Inferior parietal cortex (tissue), 1 donor: ENCODE data around the gene ERN2.
"Not testable (repeated sequence)": the region's sequence is repeated elsewhere in the genome, so short reads cannot be mapped to it uniquely, and the experiment has no call there.

Experiments
- DNase-seq: peaks from one replicate; pipeline ENCODE4 v3.0.0-alpha.2; 2016; ENCODE audit errors: extremely low spot score

Gene ERN2

DNA sequence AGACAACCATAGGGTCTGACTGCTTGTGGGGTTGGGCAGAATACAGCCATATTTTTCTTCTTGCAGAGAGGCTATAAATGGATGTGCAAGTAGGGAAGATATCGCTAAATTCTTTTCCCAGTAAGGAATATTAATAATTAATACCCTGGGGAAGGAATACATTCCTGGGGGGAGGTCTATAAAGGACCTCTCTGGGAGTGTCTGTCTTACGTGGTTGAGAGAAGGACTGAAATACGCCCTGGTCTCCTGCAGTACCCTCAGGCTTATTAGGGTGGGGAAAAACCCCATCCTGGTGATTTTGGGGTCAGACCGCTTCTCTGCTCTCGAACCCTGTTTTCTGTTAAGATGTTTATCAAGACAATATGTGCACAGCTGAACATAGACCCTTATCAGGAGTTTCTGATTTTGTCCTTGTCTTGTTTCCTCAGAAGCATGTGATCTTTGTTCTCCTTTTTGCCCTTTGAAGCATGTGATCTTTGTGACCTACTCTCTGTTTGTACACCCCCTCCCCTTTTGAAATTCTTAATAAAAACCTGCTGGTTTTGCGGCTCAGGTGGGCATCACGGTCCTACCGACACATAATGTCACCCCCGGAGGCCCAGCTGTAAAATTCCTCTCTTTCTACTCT, 9.7 kb upstream of the ERN2 start:
- not testable (repeated sequence) for DNase-seq

DNA sequence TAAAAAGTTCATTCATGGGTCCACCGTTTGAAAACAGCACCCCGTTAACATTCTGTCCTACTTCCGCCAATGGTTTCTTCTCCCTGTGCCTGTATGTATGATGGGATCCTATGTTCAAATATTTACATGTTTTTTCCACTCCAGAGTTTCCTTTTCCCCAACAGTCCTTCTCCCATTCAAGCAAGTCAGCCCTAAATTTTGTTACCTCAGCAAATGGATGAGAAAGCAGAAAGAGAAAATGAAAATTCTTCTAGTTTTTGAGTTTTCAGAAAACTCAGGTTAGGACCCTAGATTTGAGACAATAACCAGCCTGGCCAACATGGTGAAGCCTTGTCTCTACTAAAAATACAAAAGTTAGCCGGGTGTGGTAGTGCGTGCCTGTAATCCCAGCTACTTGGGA, 3.5 kb upstream of the ERN2 start:
- no peak for DNase-seq

DNA sequence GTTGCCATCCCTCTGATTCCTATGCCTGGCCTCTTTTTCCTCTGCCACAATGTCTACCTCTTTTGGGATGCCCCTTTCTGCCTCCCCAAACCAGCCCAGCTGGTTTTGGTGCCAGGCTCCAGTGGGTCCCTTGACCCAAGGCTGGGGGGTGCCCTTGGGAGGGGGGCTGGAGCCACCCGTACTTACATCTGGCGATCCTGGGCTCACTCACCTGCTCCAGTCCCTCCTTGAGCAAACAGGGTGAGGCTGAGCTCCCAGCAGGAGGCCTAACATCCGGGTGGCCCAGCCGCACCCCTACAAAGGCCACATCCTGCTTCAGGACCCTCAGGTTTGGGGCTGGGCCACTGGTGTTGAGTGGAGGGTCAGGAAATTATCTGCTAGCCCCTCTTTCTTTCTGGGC, 1.2 kb downstream of the ERN2 start:
- DNase-seq = no peak

DNA sequence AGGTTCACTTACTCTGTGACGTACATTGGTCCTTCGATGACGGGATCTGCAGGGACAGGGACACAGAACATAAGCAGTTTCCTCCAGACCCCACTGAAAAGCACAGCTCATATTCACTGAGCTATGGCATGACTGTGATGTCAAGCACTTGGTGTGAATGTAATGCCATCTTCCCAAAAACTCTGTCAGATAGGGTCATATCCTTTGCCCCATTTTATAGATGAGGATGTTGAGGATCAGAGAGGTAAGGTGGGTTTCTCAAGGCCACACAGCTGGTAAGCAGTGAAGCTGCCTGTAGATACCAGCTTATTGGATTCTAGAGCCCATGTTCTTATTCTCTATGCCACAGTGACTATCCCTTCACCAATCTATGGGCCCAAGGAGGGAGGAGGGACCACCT, 2.5 kb downstream of the ERN2 start:
- DNase-seq = no peak

DNA sequence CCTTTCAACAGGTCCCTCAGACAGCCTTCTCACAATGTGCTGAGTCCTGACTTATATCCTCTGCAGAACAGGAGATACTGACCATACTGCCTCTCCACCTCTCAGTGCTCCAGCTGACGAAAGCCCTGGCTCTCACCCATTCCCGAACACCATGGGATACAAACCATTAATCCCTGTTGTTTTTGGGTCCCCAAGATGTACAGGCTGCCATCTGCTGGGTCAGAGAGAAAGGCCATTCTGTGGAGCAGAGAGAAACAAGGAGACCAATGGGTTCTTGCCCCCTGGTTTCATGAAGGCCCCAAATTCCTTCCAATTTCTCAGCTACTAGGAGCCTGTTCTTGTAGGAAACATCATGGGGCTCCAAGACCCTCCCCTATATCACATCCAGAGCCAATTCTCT, 3.0 kb downstream of the ERN2 start:
- no peak for DNase-seq

DNA sequence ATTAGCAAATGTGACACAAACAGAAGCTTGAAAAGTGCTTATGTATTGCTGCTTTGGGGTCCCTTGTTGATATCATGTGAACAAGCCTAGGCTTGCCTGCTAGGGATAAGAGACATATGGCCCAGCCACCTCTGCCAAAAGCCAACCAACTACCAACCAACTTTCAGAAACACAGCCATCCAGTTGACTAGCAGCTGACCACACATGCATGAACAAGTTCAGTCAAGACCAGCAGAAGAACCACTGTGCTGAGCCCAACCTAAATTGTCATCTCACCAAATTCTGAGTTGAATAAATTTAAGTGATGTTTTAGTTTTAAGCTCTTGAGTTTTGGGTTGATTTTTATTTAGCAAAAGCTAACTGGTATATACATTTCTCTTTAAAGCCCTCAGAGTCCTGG, 3.5 kb downstream of the ERN2 start:
- no peak for DNase-seq

DNA sequence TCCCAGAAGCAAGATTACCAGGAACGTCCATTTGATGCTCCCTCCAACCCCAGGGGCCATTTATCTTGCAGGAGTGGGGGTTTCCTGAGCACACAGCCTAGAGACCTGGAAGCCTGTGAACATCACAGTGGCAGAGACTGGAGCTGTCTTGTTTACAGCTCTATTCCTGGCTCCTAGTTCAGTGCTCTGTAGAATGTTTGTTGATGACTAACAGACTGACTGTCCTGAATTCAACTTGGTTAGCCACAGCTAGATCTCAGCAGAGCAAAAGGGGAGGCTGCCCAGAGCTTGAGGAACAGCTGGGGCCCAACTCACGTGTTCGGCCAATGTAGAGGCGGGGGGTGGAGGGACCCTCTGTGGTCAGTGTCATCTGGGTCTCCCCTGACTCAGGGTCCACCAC, 6.6 kb downstream of the ERN2 start:
- no peak for DNase-seq

GRCh38 chr16:23705517-23705902, 7.5 kb downstream of the ERN2 start:
- no peak for DNase-seq

- no peak for DNase-seq
These were observed 8.1 kb downstream of the ERN2 start for GRCh38 chr16:23704772-23705516.

DNA sequence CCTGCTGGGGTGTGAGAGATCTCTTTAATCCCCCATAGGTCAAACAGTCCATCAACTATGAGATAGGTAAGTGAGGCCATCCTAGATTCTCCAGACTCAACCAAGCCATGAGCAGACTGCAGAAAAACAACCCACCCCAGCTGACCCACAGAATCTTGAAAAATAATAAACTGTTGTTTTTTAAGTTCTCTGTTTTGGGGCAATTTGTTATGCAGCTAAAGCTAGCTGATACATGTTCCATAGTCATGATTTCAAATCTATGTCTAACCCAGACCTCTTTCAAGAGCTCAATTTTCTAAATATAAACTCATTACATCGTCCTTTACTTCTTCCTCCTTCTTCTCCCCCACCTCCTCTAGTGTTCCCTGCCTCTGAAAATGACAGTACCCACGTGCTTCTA, 10.1 kb downstream of the ERN2 start:
- DNase-seq = no peak

DNA sequence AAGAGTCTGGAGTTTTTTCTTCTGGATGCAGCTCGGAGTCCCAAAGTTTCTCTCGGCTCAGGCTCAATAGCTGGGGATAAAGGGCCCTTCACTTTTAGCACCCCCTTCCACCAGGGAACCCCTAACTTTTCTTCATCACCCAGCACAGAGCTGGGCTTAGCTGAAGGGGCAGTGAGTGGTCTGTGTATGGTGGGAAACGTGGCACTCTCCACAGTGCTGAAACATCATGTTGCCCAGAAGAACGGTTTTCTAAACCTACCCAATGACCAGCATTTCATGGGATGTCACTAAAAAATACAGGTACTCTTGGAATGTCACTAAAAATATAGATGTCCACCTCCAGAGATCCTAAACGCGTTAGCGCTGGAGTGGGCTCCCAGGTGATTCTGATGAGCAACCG, 12.0 kb downstream of the ERN2 start:
- no peak for DNase-seq

DNA sequence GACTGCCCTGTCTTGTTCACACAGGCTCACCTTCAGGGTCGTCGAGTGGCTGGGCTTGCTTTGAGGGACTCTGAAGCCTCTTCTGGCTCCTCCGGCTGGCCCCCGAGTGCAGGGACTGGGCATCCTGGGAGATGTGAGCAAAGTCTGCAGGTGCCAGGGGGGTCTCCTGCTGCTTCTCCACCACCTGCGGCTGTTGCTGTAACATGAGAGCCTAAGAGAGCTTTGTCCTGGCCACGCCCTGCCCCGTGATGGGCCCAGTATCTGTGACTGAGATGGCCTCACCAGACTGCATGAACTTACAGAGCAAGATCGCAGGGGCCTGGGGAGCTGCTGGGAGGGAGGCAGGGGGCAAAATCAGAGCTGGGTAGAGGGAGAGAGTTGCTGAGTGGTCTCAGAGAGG, 12.5 kb downstream of the ERN2 start:
- DNase-seq = no peak

DNA sequence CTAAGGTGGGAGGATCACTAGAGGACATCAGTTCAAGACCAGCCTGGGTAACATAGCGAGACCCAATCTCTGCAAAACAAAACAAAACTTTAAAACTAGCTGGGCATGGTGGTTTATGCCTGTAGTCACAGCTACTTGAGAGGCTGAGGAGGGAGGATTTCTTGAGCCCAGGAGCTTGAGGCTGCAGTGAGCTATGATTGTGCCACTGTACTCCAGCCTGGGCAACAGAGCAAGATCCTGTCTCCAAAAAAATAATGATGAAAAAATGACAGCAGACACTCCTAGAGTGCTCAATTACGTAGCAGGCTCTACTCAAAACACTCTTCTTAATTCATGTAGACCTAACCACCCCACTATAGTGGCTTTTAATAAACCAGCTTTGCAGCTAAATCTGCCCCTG, 12.9 kb downstream of the ERN2 start:
- DNase-seq = no peak

- no peak for DNase-seq
These were observed 13.9 kb downstream of the ERN2 start for GRCh38 chr16:23699100-23699499.

- DNase-seq = no peak
These were observed 17.3 kb downstream of the ERN2 start for GRCh38 chr16:23695756-23696155.

DNA sequence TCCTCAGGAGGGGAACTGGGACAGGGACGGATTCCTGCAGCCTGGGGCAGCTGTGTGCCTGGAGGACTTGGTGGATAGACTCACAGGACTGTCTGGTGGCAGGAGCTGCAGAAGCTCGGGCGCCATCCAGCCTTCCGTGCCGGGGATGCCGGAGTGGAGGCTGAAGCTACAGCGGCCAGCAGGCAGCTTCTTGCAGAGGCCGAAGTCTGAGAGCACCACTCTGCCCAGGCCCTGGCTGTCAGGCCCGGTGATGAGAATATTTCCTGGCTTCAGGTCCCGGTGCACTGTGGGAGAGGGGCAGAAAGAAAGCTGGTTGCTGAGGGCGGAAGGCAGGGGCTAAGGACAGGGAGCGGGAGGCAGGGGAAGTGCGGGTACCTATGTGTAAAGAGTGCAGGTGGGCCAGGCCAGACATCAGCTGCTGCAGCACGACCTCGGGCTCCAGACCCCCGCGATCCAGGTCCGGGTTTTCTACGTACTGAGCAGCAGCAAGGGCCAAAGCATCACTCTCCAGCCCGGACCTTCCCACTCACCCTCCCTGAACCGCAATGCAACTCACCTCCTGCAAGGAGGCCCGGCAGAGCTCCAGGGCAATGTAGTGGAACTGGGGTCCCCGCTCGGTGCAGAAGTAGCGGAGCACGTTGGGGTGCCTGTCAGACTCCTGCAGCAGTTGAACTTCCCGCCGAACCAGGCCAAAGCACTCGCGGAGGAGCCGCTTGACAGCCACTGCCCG, 18.2 kb downstream of the ERN2 start:
- no peak for DNase-seq

- no peak for DNase-seq
These were observed 18.8 kb downstream of the ERN2 start for GRCh38 chr16:23694265-23694643.

DNA sequence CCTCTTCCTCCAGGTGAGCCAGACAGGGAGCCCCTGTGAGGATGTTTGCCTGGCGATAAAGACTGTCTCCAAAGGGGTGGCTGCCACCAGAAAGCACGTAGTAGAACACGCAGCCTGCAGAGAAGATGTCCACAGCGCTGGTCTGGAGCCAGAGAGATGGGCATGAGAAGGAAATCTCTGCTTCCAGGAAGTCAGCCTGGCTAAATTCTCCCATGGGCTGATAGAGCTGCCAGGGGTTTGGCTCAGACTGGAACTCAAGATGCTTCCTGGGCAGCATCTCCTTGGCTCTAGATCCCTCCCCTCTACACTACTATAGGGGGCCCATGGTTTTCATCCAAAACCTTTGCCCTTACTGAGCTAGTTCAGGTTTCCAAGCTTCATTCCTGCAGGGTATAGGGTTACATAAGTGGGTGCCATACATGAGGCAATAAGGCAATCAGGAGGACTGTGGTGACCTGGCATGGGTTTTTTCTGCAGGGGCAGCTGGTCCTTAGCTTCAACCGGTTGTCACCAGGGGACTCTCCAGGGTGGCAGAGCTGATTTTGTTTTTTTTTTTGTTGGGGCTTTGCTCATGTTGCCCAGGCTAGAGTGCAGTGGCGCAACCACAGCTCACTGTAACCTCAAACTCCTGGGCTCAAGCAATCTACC, 20.7 kb downstream of the ERN2 start:
- DNase-seq = no peak

- no peak for DNase-seq
These were observed 21.4 kb downstream of the ERN2 start for GRCh38 chr16:23691483-23692189.

DNA sequence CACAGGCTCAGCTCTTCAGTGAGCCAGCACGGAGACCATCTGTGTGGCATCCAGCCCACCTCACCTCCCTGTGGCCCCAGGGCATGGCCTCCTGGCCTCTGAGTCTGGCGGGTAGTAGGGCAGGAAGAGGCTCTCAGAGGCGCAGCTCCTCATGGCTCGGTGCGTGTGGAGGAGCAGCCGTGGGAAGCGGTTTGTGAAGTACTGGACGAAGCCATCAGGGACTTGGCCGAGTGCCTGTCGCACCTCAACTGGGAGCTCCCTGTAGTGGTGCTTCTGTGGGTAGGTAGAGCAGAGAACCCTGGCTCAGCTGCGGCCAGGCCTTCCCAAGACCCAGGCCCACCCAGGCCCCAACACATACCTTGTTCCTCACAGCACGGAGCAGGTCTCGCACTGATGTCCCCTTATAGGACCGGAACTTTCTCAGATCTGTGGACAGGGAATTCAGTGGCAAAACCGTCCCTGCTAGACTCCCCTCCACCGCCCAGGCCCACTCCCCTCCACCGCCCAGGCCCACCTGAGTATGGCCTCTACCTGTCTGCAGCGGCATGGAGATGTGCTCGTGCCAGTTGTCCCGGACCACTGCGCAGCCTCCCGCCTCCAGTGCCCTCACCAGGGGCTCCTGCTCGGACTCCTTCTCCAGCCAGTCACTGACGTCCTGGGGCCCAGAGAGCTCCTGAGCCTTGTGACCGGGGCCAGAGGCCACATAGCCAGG, 22.1 kb downstream of the ERN2 start:
- no peak for DNase-seq

DNA sequence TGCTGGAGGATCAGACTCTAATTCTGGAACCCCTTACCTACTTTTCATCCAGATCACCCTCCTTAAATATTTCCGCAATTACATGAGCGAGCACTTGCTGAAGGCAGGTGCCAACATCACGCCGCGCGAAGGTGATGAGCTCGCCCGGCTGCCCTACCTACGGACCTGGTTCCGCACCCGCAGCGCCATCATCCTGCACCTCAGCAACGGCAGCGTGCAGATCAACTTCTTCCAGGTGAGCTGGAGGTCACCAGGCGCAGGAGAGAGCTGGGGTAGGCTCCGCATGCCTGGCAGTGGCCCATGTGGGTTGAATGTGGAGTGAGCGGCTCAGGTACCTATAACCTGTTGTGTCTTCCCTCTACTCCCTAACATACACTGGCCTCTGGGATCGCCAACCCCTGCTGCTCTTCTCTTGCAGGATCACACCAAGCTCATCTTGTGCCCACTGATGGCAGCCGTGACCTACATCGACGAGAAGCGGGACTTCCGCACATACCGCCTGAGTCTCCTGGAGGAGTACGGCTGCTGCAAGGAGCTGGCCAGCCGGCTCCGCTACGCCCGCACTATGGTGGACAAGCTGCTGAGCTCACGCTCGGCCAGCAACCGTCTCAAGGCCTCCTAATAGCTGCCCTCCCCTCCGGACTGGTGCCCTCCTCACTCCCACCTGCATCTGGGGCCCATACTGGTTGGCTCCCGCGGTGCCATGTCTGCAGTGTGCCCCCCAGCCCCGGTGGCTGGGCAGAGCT, 23.4 kb downstream of the ERN2 start:
- DNase-seq = no peak
